GM21381 (cell line): ENCODE measurements around the gene DNAJC5.

Experiments
- ATAC-seq: cut with Tn5 transposase; IDR thresholded peaks from one replicate; pipeline ENCODE4 v1.9.1; 2021; ENCODE audit warnings: mild to moderate bottlenecking, moderate library complexity; ENCODE audit not compliant: unreplicated experiment

DNAJC5 gene

GRCh38 chr20:63978319-63979228, 83.6 kb downstream of the DNAJC5 start:
- ATAC-seq = peak; percentile 38

GRCh38 chr20:63979229-63979556, 84.3 kb downstream of the DNAJC5 start:
- ATAC-seq = no peak

- peak; percentile 29 for ATAC-seq
Observed at GRCh38 chr20:63979557-63980316, 84.8 kb downstream of the DNAJC5 start, which contains the start of gene SAMD10. Gene SAMD10, minus strand, starts transcription at chr20:63979642. Its CDS starts 175 bp downstream, at chr20:63979467.

GRCh38 chr20:63980317-63980805, 85.4 kb downstream of the DNAJC5 start:
- ATAC-seq = peak; percentile 4

GRCh38 chr20:63980806-63981728, 86.1 kb downstream of the DNAJC5 start, which contains the start of gene PRPF6:
Gene PRPF6, plus strand, starts transcription at chr20:63981132. Its CDS starts 114 bp downstream, at chr20:63981246.
- ATAC-seq = peak; percentile 53

GRCh38 chr20:63982937-63983336, 88.0 kb downstream of the DNAJC5 start:
- no peak for ATAC-seq
